SU-DHL-6 (cell line): Measurements from ENCODE around the gene SMURF1.

Source experiments
- H2AFZ ChIP-seq: fragments of 200-600 bp; sonication (generic); 2 replicates; pipeline ENCODE4 v1.6.1; 2014; ENCODE audit warnings: low read depth, mild to moderate bottlenecking, moderate library complexity, mixed read lengths, antibody characterized with exemption, low read length; ENCODE audit not compliant: severe bottlenecking
- H3F3A ChIP-seq: fragments of 200-600 bp; shearing (Covaris generic); 2 replicates; pipeline ENCODE4 v1.6.0; 2016; ENCODE audit warnings: antibody characterized with exemption, mild to moderate bottlenecking; ENCODE audit not compliant: insufficient read depth
- H3K27ac ChIP-seq: fragments of 200-600 bp; sonication (generic); 2 replicates; pipeline ENCODE4 v1.5.1; 2016; ENCODE audit warnings: low read depth, mild to moderate bottlenecking, low read length, moderate library complexity, mixed read lengths
- H3K27me3 ChIP-seq: fragments of 200-600 bp; sonication (generic), shearing (Covaris generic); 2 replicates; pipeline ENCODE4 v1.6.0; 2014; ENCODE audit warnings: mild to moderate bottlenecking, low read length
- H3K36me3 ChIP-seq: fragments of 200-600 bp; sonication (generic); 2 replicates; pipeline ENCODE4 v1.6.1; 2014; ENCODE audit warnings: mild to moderate bottlenecking, low read length, mixed read lengths
- H3K4me2 ChIP-seq: fragments of 300-600, 200-600 bp; shearing (Covaris generic), sonication (generic); 2 replicates; pipeline ENCODE4 v1.6.0; 2014; ENCODE audit warnings: low read length, low read depth, mild to moderate bottlenecking; ENCODE audit not compliant: poor library complexity, severe bottlenecking
- H3K4me3 ChIP-seq: fragments of 200-600 bp; sonication (generic); 2 replicates; pipeline ENCODE4 v1.5.1; 2014; ENCODE audit warnings: antibody characterized with exemption, low read length, mild to moderate bottlenecking, mixed read lengths; ENCODE audit not compliant: insufficient read depth, poor library complexity, severe bottlenecking
- H3K79me2 ChIP-seq: fragments of 200-600 bp; sonication (generic); 2 replicates; pipeline ENCODE4 v1.6.1; 2014; ENCODE audit warnings: mild to moderate bottlenecking, low read length, moderate library complexity; ENCODE audit not compliant: insufficient read depth
- H3K9ac ChIP-seq: fragments of 200-600 bp; sonication (generic); 2 replicates; pipeline ENCODE4 v1.7.0; 2014; ENCODE audit warnings: mild to moderate bottlenecking, low read length
- H3K9me2 ChIP-seq: fragments of 200-600 bp; sonication (generic); replicated peaks from 2 replicates; pipeline ENCODE4 v1.6.1; 2014; ENCODE audit warnings: low read length; ENCODE audit not compliant: insufficient read depth
- H3K9me3 ChIP-seq: fragments of 200-600 bp; sonication (generic); 2 replicates; pipeline ENCODE4 v1.6.1; 2014; ENCODE audit warnings: low read length, mixed read lengths; ENCODE audit not compliant: insufficient read depth
- H4K20me1 ChIP-seq: fragments of 200-600 bp; sonication (generic); 2 replicates; pipeline ENCODE4 v1.6.1; 2014; ENCODE audit warnings: low read depth, mild to moderate bottlenecking, antibody characterized with exemption, low read length, moderate library complexity, mixed read lengths
- EZH2phosphoT487 ChIP-seq: fragments of 200-600 bp; sonication (generic), shearing (Covaris generic); conservative IDR thresholded peaks from 2 replicates; pipeline ENCODE4 v1.6.1; 2018; ENCODE audit warnings: mild to moderate bottlenecking, antibody characterized with exemption, low read length, moderate library complexity, mixed read lengths
- TF ChIP-seq, protein P1 (sequence below): fragments of 200-600 bp; sonication (generic); IDR thresholded peaks from one replicate; pipeline ENCODE4 v1.5.1; 2017; ENCODE audit warnings: antibody characterized with exemption, mild to moderate bottlenecking, low read length, moderate library complexity; ENCODE audit not compliant: insufficient read depth, poor library complexity, severe bottlenecking

Gene SMURF1

DNA sequence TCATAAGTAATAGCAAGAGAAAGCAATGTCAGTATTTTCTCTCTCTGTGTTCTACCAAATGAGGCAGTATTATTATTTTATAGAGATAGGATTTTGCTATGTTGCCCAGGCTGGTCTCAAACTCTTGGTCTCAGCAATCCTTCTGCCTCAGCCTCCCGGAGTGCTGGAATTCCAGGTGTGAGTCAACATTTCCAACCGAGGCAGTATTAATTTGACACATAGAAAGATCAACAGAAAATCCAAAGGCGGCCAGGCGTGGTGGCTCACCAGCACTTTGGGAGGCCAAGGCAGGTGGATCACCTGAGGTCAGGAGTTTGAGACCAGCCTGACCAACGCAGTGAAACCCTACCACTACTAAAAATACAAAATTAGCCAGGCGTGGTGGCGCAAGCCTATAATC lies 71.8 kb downstream of the SMURF1 start:
- H3K9ac ChIP-seq, result no peak overlapping the region
- H3F3A ChIP-seq, result no peaks in the 10 kb centered on the region
- H3K79me2 ChIP-seq, result peaks cover 79% of the 10 kb centered on the region

DNA sequence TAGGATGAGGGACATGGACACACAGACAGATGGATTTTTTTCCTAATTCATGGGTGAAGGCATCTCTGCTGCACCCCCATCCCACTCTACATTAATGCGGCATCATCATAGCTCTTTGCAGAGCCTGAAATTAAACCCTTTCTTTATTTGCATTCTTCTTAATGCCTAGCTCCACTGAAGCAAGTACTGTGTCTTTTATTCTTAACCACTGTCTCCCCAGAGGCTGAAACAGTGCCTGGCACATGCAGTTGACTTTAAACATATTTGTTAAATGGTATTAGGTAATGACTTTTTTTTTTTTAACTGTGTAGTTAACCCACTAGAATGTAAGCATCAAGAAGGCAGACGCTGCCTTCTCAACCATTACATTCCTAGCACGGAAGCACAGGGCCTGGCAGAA lies 73.5 kb downstream of the SMURF1 start:
- no peak for TF ChIP-seq EZH2phosphoT487
- TF ChIP-seq, protein P1, sequence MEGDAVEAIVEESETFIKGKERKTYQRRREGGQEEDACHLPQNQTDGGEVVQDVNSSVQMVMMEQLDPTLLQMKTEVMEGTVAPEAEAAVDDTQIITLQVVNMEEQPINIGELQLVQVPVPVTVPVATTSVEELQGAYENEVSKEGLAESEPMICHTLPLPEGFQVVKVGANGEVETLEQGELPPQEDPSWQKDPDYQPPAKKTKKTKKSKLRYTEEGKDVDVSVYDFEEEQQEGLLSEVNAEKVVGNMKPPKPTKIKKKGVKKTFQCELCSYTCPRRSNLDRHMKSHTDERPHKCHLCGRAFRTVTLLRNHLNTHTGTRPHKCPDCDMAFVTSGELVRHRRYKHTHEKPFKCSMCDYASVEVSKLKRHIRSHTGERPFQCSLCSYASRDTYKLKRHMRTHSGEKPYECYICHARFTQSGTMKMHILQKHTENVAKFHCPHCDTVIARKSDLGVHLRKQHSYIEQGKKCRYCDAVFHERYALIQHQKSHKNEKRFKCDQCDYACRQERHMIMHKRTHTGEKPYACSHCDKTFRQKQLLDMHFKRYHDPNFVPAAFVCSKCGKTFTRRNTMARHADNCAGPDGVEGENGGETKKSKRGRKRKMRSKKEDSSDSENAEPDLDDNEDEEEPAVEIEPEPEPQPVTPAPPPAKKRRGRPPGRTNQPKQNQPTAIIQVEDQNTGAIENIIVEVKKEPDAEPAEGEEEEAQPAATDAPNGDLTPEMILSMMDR, result no peak
- no peak overlapping the region for H3K9ac ChIP-seq
- H4K20me1 ChIP-seq, result no peaks in the 10 kb centered on the region; the same call in 1 of the 2 replicates
- H3F3A ChIP-seq, result no peaks in the 10 kb centered on the region
- H3K79me2 ChIP-seq, result peaks cover 82% of the 10 kb centered on the region
- H3K27me3 ChIP-seq, result no peaks in the 10 kb centered on the region
- H3K9me2 ChIP-seq, result no peaks in the 10 kb centered on the region
- no peak overlapping the region for H3K27ac ChIP-seq
- no peaks in the 10 kb centered on the region for H3K36me3 ChIP-seq
- no peak overlapping the region for H3K4me2 ChIP-seq
- H3K4me3 ChIP-seq, result no peak overlapping the region
- H3K9me3 ChIP-seq, result no peaks in the 10 kb centered on the region
- no peak overlapping the region for H2AFZ ChIP-seq

More for the DNA sequence above, 71.8 kb downstream of the SMURF1 start:
- Histone ChIP-seq H3K9me2 (no peaks in the 10 kb centered on the region), H3K4me2 (no peak overlapping the region), H3K9me3 (no peaks in the 10 kb centered on the region), H4K20me1 (peaks cover 4% of the 10 kb centered on the region), H3K4me3 (no peak overlapping the region), H3K27ac (no peak overlapping the region), H3K36me3 (no peaks in the 10 kb centered on the region), H3K27me3 (no peaks in the 10 kb centered on the region), H2AFZ (no peak overlapping the region)
- no peak for TF ChIP-seq EZH2phosphoT487
- TF ChIP-seq, protein P1, result no peak

DNA sequence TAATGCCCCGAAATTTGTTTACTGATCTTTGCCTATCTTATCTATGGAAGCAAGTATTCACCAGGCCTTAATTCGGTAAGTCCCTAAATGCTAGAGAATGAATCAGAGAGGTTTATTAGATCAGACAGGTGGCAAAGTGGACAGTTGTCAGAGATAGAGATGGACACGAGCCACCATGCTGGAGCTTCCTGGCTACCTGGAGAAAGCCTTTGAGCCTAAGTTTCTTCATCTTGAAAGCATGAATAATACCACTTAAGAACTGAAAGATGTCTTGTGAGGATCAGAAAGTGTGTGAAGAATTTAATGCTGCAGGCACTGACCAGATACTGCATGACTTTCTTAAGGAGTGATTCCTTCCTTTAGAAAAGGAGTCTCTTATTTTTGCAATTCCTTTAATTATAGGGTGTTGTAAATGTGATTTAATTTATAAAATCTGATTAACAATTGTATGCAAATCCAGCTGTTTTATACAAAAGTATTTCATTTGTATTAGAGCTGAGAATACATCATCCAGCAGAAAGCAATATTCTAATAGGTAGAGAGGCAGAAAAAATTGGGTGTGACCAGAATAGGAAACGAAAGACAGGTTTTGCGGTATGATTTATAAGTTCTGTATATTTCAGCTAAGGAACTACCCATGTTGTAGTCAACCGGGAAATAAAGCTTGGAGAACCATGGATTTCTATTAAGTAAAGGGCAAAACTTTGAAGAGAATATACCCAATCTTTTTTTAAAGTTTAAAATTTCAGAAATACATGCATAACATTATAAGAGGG lies 82.7 kb downstream of the SMURF1 start:
- Histone ChIP-seq H3K27me3 (no peaks in the 10 kb centered on the region), H3K27ac (no peak overlapping the region), H3K9me3 (no peaks in the 10 kb centered on the region), H3K79me2 (peaks cover 23% of the 10 kb centered on the region), H3K36me3 (no peaks in the 10 kb centered on the region), H3F3A (no peaks in the 10 kb centered on the region), H2AFZ (no peak overlapping the region), H3K4me2 (no peak overlapping the region), H3K4me3 (no peak overlapping the region), H3K9ac (no peak overlapping the region), H4K20me1 (no peaks in the 10 kb centered on the region), H3K9me2 (no peaks in the 10 kb centered on the region)
- TF ChIP-seq EZH2phosphoT487, result no peak
- TF ChIP-seq, protein P1, result no peak
